ENCODE measurements around the gene ANO2. TPM values are rescaled to one million over a fixed set of nuclear protein-coding genes. Genes with fewer than 3 reads are reported as not detected.

The ANO2 gene

DNA sequence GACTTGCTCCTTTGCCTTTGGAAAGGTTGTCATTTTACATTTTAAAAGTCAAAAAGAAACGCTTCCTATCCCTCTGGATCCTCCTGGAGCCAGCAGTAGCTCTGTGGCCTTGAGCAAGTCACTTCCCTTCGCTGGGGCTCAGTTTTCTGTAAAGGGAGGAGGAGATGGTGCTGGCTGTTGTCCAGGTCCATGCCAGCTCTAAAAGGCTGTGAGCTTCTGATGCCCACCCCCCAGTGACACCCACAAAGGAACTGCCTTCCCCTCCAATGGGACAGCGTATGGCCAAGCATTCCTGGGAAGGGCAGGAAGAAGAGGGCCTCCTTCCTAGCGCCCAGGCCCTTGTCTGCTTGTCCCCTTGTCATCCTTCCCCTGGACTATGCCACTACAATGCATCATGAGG lies 431.7 kb downstream of the ANO2 start:
- no peaks in the 10 kb centered on the region for H3K79me1 ChIP-seq (replicated peaks; ENCODE audit: low read length, poor library complexity, severe bottlenecking)
- H2BK120ac ChIP-seq (ENCODE audit: low read depth, low read length), result no peak overlapping the region
- H3K9ac ChIP-seq (ENCODE audit: low read length), result no peak overlapping the region
- H2AK5ac ChIP-seq (ENCODE audit: low read length, severe bottlenecking), result no peak overlapping the region
- H2BK5ac ChIP-seq (ENCODE audit: low read depth, low read length, poor library complexity, severe bottlenecking), result no peak overlapping the region
- no peak overlapping the region for H3K23ac ChIP-seq (ENCODE audit: low read length in 2 of 2)
- no peak overlapping the region for H2AFZ ChIP-seq (ENCODE audit: low read depth, low read length)
- H3K14ac ChIP-seq (ENCODE audit: low read length in 2 of 2), result no peak overlapping the region
- H3K36me3 ChIP-seq (ENCODE audit: control insufficient read depth in 1 of 2, insufficient read depth in 2 of 2, low read depth in 1 of 2, low read length in 2 of 2), result no peaks in the 10 kb centered on the region
- H4K91ac ChIP-seq (ENCODE audit: low read length), result no peak overlapping the region
- H3K27me3 ChIP-seq (ENCODE audit: control insufficient read depth in 1 of 2, insufficient read depth in 1 of 2, low read length in 2 of 2), result peaks cover 11 to 36% of the 10 kb centered on the region in 2 experiments
- H3K4ac ChIP-seq (ENCODE audit: low read depth in 1 of 2, low read length in 2 of 2), result no peak overlapping the region
- H4K8ac ChIP-seq (ENCODE audit: low read length), result no peak overlapping the region
- H3K9me3 ChIP-seq (ENCODE audit: control insufficient read depth, low read length), result no peaks in the 10 kb centered on the region
- no peak overlapping the region for H3K27ac ChIP-seq (ENCODE audit: low read length, poor library complexity, severe bottlenecking)
- H2BK12ac ChIP-seq (ENCODE audit: low read length in 2 of 2), result no peak overlapping the region
- H2BK15ac ChIP-seq (ENCODE audit: low read depth, poor library complexity, severe bottlenecking), result no peak overlapping the region
- no peak overlapping the region for H3K4me2 ChIP-seq (ENCODE audit: low read length, poor library complexity, severe bottlenecking)
- H3K18ac ChIP-seq (ENCODE audit: low read depth in 1 of 2, low read length in 2 of 2), result no peak overlapping the region
- 78% methylated on average over 4 of the region's 4 CpGs for WGBS
- no peak overlapping the region for H3K4me3 ChIP-seq (ENCODE audit: insufficient read depth in 1 of 2, low read depth in 1 of 2, low read length in 2 of 2)
- DNase-seq, result no peak
- H3K4me1 ChIP-seq (ENCODE audit: control insufficient read depth, insufficient read depth, low read depth, low read length), result peaks cover under 1% of the 10 kb centered on the region

Small RNA genes within 50 kb of the gene (small RNA-seq; reads per million reads assigned to genes)
- not detected for gene AC137627.1 (ENCODE audit: low read depth)

Measured in mesenchymal stem cell (in vitro differentiated cells and primary cell).